BLaER1 treated with 17β-estradiol and CSF1 and Interleukin-3, amounts not matched to agents 10 nM and 100 nM (cell line): Measurements from ENCODE around the gene PLA2G3.
A peak's percentile ranks its signal among the peaks of the same experiment; 100 is the strongest.

Source experiments
- H3K27ac ChIP-seq, 11 experiments: shearing (Covaris generic); formaldehyde crosslinking; 2 replicates each; pipeline ENCODE4 v1.8.1; 2022
- H3K27me3 ChIP-seq, 11 experiments: shearing (Covaris generic); formaldehyde crosslinking; 2 replicates each; pipeline ENCODE4 v1.8.1; 2022
- H3K36me3 ChIP-seq, 11 experiments: shearing (Covaris generic); formaldehyde crosslinking; 2 replicates each; pipeline ENCODE4 v1.8.1; 2022
- H3K4me1 ChIP-seq, 10 experiments: shearing (Covaris generic); formaldehyde crosslinking; 2 replicates each; pipeline ENCODE4 v1.8.1; 2022
- H3K4me2 ChIP-seq, 11 experiments: shearing (Covaris generic); formaldehyde crosslinking; 2 replicates each; pipeline ENCODE4 v1.8.1; 2022
- H3K4me3 ChIP-seq, 10 experiments: shearing (Covaris generic); formaldehyde crosslinking; 2 replicates each; pipeline ENCODE4 v1.8.1; 2022
- H3K9ac ChIP-seq, 11 experiments: shearing (Covaris generic); formaldehyde crosslinking; 2 replicates each; pipeline ENCODE4 v1.8.1; 2022
- H3K9me3 ChIP-seq, 11 experiments: shearing (Covaris generic); formaldehyde crosslinking; replicated peaks in 1 of 11; 2 replicates each; pipeline ENCODE4 v1.8.1; 2022
- H4K20me1 ChIP-seq, 11 experiments: shearing (Covaris generic); formaldehyde crosslinking; 2 replicates each; pipeline ENCODE4 v1.8.1; 2022
- Cebpa-rat ChIP-seq, 11 experiments: shearing (Covaris generic); IDR thresholded peaks; 2 replicates each; pipeline ENCODE4 v1.8.1; 2022

The PLA2G3 gene

GRCh38 chr22:31096657-31097279 lies 43.5 kb downstream of the PLA2G3 start:
- no peak for TF ChIP-seq Cebpa-rat (IDR thresholded peaks at IDR 0.05)
- peaks cover 0 to 19% (median 16%) of the 10 kb centered on the region in 10 experiments; a peak in 13 of 20 replicates for H3K4me1 ChIP-seq
- H3K27ac ChIP-seq: no peak overlapping the region
- no peak overlapping the region for H3K4me2 ChIP-seq
- H3K36me3 ChIP-seq: peaks cover 50 to 98% (median 92%) of the 10 kb centered on the region in 11 experiments
- no peak overlapping the region for H3K9ac ChIP-seq
- no peaks in the 10 kb centered on the region for H3K27me3 ChIP-seq
- H3K9me3 ChIP-seq: no peaks in the 10 kb centered on the region
- H3K4me3 ChIP-seq: no peak overlapping the region
- H4K20me1 ChIP-seq: peaks cover 0 to 34% (median 4%) of the 10 kb centered on the region in 11 experiments; a peak in 7 of 22 replicates

GRCh38 chr22:31095637-31096249 lies 44.6 kb downstream of the PLA2G3 start:
- no peak overlapping the region for H3K4me2 ChIP-seq
- no peak for TF ChIP-seq Cebpa-rat (IDR thresholded peaks at IDR 0.05)
- no peak overlapping the region for H3K9ac ChIP-seq
- no peaks in the 10 kb centered on the region for H3K9me3 ChIP-seq
- no peak overlapping the region for H3K4me3 ChIP-seq
- no peaks in the 10 kb centered on the region for H3K27me3 ChIP-seq
- H3K4me1 ChIP-seq: peaks cover 0 to 24% (median 16%) of the 10 kb centered on the region in 10 experiments; a peak in 13 of 20 replicates
- no peak overlapping the region for H3K27ac ChIP-seq
- H4K20me1 ChIP-seq: peaks cover 0 to 34% (median 4%) of the 10 kb centered on the region in 11 experiments; a peak in 7 of 22 replicates
- peaks cover 58 to 98% (median 93%) of the 10 kb centered on the region in 11 experiments for H3K36me3 ChIP-seq

GRCh38 chr22:31094741-31095140 lies 45.6 kb downstream of the PLA2G3 start:
- Histone ChIP-seq H3K36me3 (peaks cover 51 to 98% (median 93%) of the 10 kb centered on the region in 11 experiments), H3K4me1 (peaks cover 0 to 24% (median 17%) of the 10 kb centered on the region in 10 experiments; a peak in 13 of 20 replicates), H3K27me3 (no peaks in the 10 kb centered on the region), H3K27ac (no peak overlapping the region), H4K20me1 (peaks cover 0 to 35% (median 4%) of the 10 kb centered on the region in 11 experiments; a peak in 7 of 22 replicates), H3K4me3 (no peak overlapping the region), H3K9ac (no peak overlapping the region), H3K9me3 (no peaks in the 10 kb centered on the region), H3K4me2 (no peak overlapping the region)
- TF ChIP-seq Cebpa-rat (IDR thresholded peaks at IDR 0.05): no peak

- Histone ChIP-seq H3K27ac (no peak overlapping the region), H3K4me2 (no peak overlapping the region), H3K4me3 (no peak overlapping the region), H4K20me1 (peaks cover 0 to 40% (median 4%) of the 10 kb centered on the region in 11 experiments; a peak in 8 of 22 replicates), H3K4me1 (peaks cover 0 to 31% (median 23%) of the 10 kb centered on the region in 10 experiments; a peak in 14 of 20 replicates), H3K27me3 (no peaks in the 10 kb centered on the region), H3K9ac (no peak overlapping the region), H3K36me3 (peaks cover 44 to 98% (median 91%) of the 10 kb centered on the region in 11 experiments), H3K9me3 (no peaks in the 10 kb centered on the region)
- TF ChIP-seq Cebpa-rat (IDR thresholded peaks at IDR 0.05): no peak
Observed at GRCh38 chr22:31094021-31094551, 46.2 kb downstream of the PLA2G3 start.

GRCh38 chr22:31093086-31093850 lies 47.0 kb downstream of the PLA2G3 start:
- H3K4me2 ChIP-seq: peak overlapping the region in 8 of 11 experiments; percentile 28 to 80 (median 68); a peak in 15 of 22 replicates
- peaks cover 0 to 40% (median 4%) of the 10 kb centered on the region in 11 experiments; a peak in 8 of 22 replicates for H4K20me1 ChIP-seq

GRCh38 chr22:31092161-31092560 lies 48.1 kb downstream of the PLA2G3 start:
- H3K4me1 ChIP-seq: peaks cover 0 to 50% (median 42%) of the 10 kb centered on the region in 10 experiments; a peak in 16 of 20 replicates
- no peak for TF ChIP-seq Cebpa-rat (IDR thresholded peaks at IDR 0.05)
- H3K36me3 ChIP-seq: peaks cover 40 to 99% (median 88%) of the 10 kb centered on the region in 11 experiments
- peak overlapping the region in 5 of 11 experiments; percentile 1 to 59 (median 30); a peak in 4 of 22 replicates for H3K9ac ChIP-seq
- H3K27ac ChIP-seq: no peak overlapping the region
- H3K4me2 ChIP-seq: peak overlapping the region in 8 of 11 experiments; percentile 28 to 80 (median 68); a peak in 15 of 22 replicates
- H3K27me3 ChIP-seq: no peaks in the 10 kb centered on the region
- H3K4me3 ChIP-seq: no peak overlapping the region
- no peaks in the 10 kb centered on the region for H3K9me3 ChIP-seq
- H4K20me1 ChIP-seq: peaks cover 0 to 40% (median 4%) of the 10 kb centered on the region in 11 experiments; a peak in 8 of 22 replicates

More at GRCh38 chr22:31093086-31093850, 47.0 kb downstream of the PLA2G3 start:
- peaks cover 0 to 39% (median 31%) of the 10 kb centered on the region in 10 experiments; a peak in 15 of 20 replicates for H3K4me1 ChIP-seq
- TF ChIP-seq Cebpa-rat (IDR thresholded peaks at IDR 0.05): no peak
- H3K9me3 ChIP-seq: no peaks in the 10 kb centered on the region
- peak overlapping the region in 4 of 11 experiments; percentile 26 to 59 (median 34); a peak in 6 of 22 replicates for H3K9ac ChIP-seq
- peaks cover 42 to 98% (median 92%) of the 10 kb centered on the region in 11 experiments for H3K36me3 ChIP-seq
- no peak overlapping the region for H3K4me3 ChIP-seq
- no peaks in the 10 kb centered on the region for H3K27me3 ChIP-seq
- H3K27ac ChIP-seq: no peak overlapping the region

GRCh38 chr22:31091106-31091975 lies 49.0 kb downstream of the PLA2G3 start:
- peaks cover 32 to 96% (median 80%) of the 10 kb centered on the region in 11 experiments for H3K36me3 ChIP-seq
- TF ChIP-seq Cebpa-rat (IDR thresholded peaks at IDR 0.05): no peak

More at GRCh38 chr22:31091106-31091975, 49.0 kb downstream of the PLA2G3 start:
- no peak overlapping the region for H3K4me2 ChIP-seq
- no peaks in the 10 kb centered on the region for H3K9me3 ChIP-seq
- H3K27ac ChIP-seq: no peak overlapping the region
- no peak overlapping the region for H3K4me3 ChIP-seq
- H3K9ac ChIP-seq: peak overlapping the region in 2 of 11 experiments; percentile 2 to 9; a peak in 2 of 22 replicates
- peaks cover 0 to 58% (median 51%) of the 10 kb centered on the region in 10 experiments; a peak in 18 of 20 replicates for H3K4me1 ChIP-seq
- H3K27me3 ChIP-seq: no peaks in the 10 kb centered on the region
- H4K20me1 ChIP-seq: peaks cover 0 to 34% (median 4%) of the 10 kb centered on the region in 11 experiments; a peak in 8 of 22 replicates
